IMR-90 (cell line): ENCODE data around the gene PITPNM2. TPM values are rescaled to one million over a fixed set of nuclear protein-coding genes. Genes with fewer than 3 reads are reported as not detected.
A peak's percentile ranks its signal among the peaks of the same experiment; 100 is the strongest.

Experiments
- ATAC-seq: fragments of 200-7000 bp; cut with Tn5 transposase; 2 replicates; pipeline ENCODE4 v1.9.1; 2020; ENCODE audit warnings: low read depth, mild to moderate bottlenecking, moderate library complexity
- BruUV-seq: library from RNA; stranded (reverse); fragments of 400-500 nt; replicated peaks from 2 replicates; lab custom pipeline; 2021; lab: Mats Ljungman, UMichigan
- CTCF ChIA-PET: fragments of 300-600 bp; formaldehyde crosslinking; extraction: SDS; loops from one replicate; lab custom pipeline; 2021; ENCODE audit warnings: antibody characterized with exemption; lab: Yijun Ruan, JAX
- POLR2A ChIA-PET: fragments of 300-600 bp; sonication (Branson Sonifier 250); formaldehyde crosslinking; loops from one replicate; lab custom pipeline; 2022; ENCODE audit warnings: antibody characterized with exemption; ENCODE audit not compliant: unreplicated experiment; lab: Charles Lee
- DNase-seq: peaks from one replicate; pipeline ENCODE4 v3.0.0; 2013
- H2AFZ ChIP-seq: replicated peaks from 2 replicates; pipeline ENCODE3; 2013; ENCODE audit warnings: low read length, mild to moderate bottlenecking; ENCODE audit not compliant: poor library complexity
- H2AK5ac ChIP-seq: 2 replicates; pipeline ENCODE4 v1.6.1; 2013; ENCODE audit warnings: low read depth, low read length, inconsistent platforms
- H2AK9ac ChIP-seq: replicated peaks from 2 replicates; pipeline ENCODE3; 2013; ENCODE audit warnings: mild to moderate bottlenecking, low read depth, low read length, moderate library complexity; ENCODE audit not compliant: poor library complexity
- H2BK120ac ChIP-seq: 2 replicates; pipeline ENCODE4 v1.6.1; 2013; ENCODE audit warnings: low read depth, low read length, inconsistent platforms
- H2BK15ac ChIP-seq: 3 replicates; pipeline ENCODE4 v1.6.1; 2013; ENCODE audit warnings: low read depth, low read length, inconsistent platforms
- H2BK20ac ChIP-seq: 2 replicates; pipeline ENCODE4 v1.6.1; 2013; ENCODE audit warnings: low read depth, mild to moderate bottlenecking, inconsistent platforms, low read length, moderate library complexity
- H2BK5ac ChIP-seq: 2 replicates; pipeline ENCODE4 v1.6.1; 2013; ENCODE audit warnings: mild to moderate bottlenecking, low read depth, low read length, inconsistent platforms; ENCODE audit not compliant: poor library complexity, severe bottlenecking
- H3K14ac ChIP-seq: replicated peaks from 2 replicates; pipeline ENCODE4 v1.6.1; 2013; ENCODE audit warnings: low read depth, low read length, inconsistent platforms
- H3K18ac ChIP-seq: 2 replicates; pipeline ENCODE4 v1.6.1; 2013; ENCODE audit warnings: low read depth, low read length, control low read depth
- H3K23ac ChIP-seq: 2 replicates; pipeline ENCODE4 v1.6.1; 2013; ENCODE audit warnings: low read depth, low read length, inconsistent platforms
- H3K27ac ChIP-seq: 2 replicates; pipeline ENCODE4 v1.5.1; 2013; ENCODE audit warnings: mild to moderate bottlenecking, control low read depth, low read length; ENCODE audit not compliant: insufficient read depth
- H3K27me3 ChIP-seq: 2 replicates; pipeline ENCODE4 v1.6.1; 2013; ENCODE audit warnings: low read length; ENCODE audit not compliant: control insufficient read depth, insufficient read depth
- H3K36me3 ChIP-seq: 2 replicates; pipeline ENCODE4 v1.6.1; 2013; ENCODE audit warnings: low read length, mixed read lengths; ENCODE audit not compliant: control insufficient read depth, insufficient read depth
- H3K4ac ChIP-seq: 2 replicates; pipeline ENCODE4 v1.6.1; 2013; ENCODE audit warnings: low read depth, low read length, inconsistent platforms
- H3K4me1 ChIP-seq: 2 replicates; pipeline ENCODE4 v1.6.1; 2013; ENCODE audit warnings: low read length, mixed read lengths; ENCODE audit not compliant: control insufficient read depth, insufficient read depth
- H3K4me2 ChIP-seq: 2 replicates; pipeline ENCODE4 v1.6.1; 2013; ENCODE audit warnings: low read depth, mild to moderate bottlenecking, control low read depth, low read length, moderate library complexity
- H3K4me3 ChIP-seq: 2 replicates; pipeline ENCODE4 v1.5.1; 2013; ENCODE audit warnings: low read depth, mild to moderate bottlenecking, control low read depth, low read length, moderate library complexity; ENCODE audit not compliant: insufficient read depth
- H3K56ac ChIP-seq: 2 replicates; pipeline ENCODE4 v1.6.1; 2013; ENCODE audit warnings: low read length, inconsistent platforms; ENCODE audit not compliant: insufficient read depth; ENCODE audit errors: extremely low read depth
- H3K79me1 ChIP-seq, 2 experiments: 2 replicates each; pipeline ENCODE4 v1.6.1; 2013; ENCODE audit warnings: low read length in 2 of 2, inconsistent platforms in 1 of 2, low read depth in 1 of 2
- H3K9ac ChIP-seq: 2 replicates; pipeline ENCODE4 v1.6.1; 2013; ENCODE audit warnings: low read depth, low read length, control low read depth
- H3K9me1 ChIP-seq: 2 replicates; pipeline ENCODE4 v1.6.1; 2013; ENCODE audit warnings: low read length, inconsistent platforms; ENCODE audit not compliant: insufficient read depth
- H3K9me3 ChIP-seq: 2 replicates; pipeline ENCODE4 v1.6.1; 2013; ENCODE audit warnings: low read length; ENCODE audit not compliant: control insufficient read depth, insufficient read depth
- H4K20me1 ChIP-seq: 2 replicates; pipeline ENCODE4 v1.6.1; 2013; ENCODE audit warnings: low read length, inconsistent platforms; ENCODE audit not compliant: insufficient read depth
- H4K5ac ChIP-seq: 2 replicates; pipeline ENCODE4 v1.6.1; 2013; ENCODE audit warnings: mild to moderate bottlenecking, low read depth, low read length, control low read depth
- H4K8ac ChIP-seq, 2 experiments: 2 replicates each; pipeline ENCODE4 v1.6.1; 2013; ENCODE audit warnings: low read depth in 2 of 2, low read length in 2 of 2, control low read depth in 1 of 2, inconsistent platforms in 1 of 2
- H4K91ac ChIP-seq: 2 replicates; pipeline ENCODE4 v1.6.1; 2013; ENCODE audit warnings: low read depth, low read length, inconsistent platforms; ENCODE audit not compliant: insufficient read depth
- BHLHE40 ChIP-seq: fragments of 150-350 bp; IDR thresholded peaks from 2 replicates; pipeline ENCODE4 v1.6.1; 2016; ENCODE audit warnings: mild to moderate bottlenecking, low read depth, low read length
- CHD1 ChIP-seq: IDR thresholded peaks from 2 replicates; pipeline ENCODE4 v1.6.1; 2012; ENCODE audit warnings: low read depth, low read length, improper control_type of control experiment
- ELK1 ChIP-seq: fragments of 150-350 bp; IDR thresholded peaks from 2 replicates; pipeline ENCODE4 v1.6.1; 2016; ENCODE audit warnings: low read depth, mild to moderate bottlenecking, low read length, moderate library complexity, borderline replicate concordance
- FOS ChIP-seq: fragments of 150-350 bp; IDR thresholded peaks from 2 replicates; pipeline ENCODE4 v1.6.1; 2016; ENCODE audit warnings: low read depth, low read length
- MAZ ChIP-seq: IDR thresholded peaks from 2 replicates; pipeline ENCODE4 v1.6.1; 2012; ENCODE audit warnings: low read depth, mild to moderate bottlenecking, low read length, improper control_type of control experiment, moderate library complexity, borderline replicate concordance
- MXI1 ChIP-seq: IDR thresholded peaks from 2 replicates; pipeline ENCODE4 v1.6.1; 2012; ENCODE audit warnings: low read depth, mild to moderate bottlenecking, low read length, moderate library complexity, borderline replicate concordance
- NFE2L2 ChIP-seq: fragments of 150-350 bp; IDR thresholded peaks from 2 replicates; pipeline ENCODE4 v1.6.1; 2016; ENCODE audit warnings: low read depth, mild to moderate bottlenecking, low read length
- POLR2A ChIP-seq: IDR thresholded peaks from 2 replicates; pipeline ENCODE4 v1.6.1; 2012; ENCODE audit warnings: mild to moderate bottlenecking, low read depth, low read length
- RAD21 ChIP-seq: IDR thresholded peaks from 2 replicates; pipeline ENCODE4 v1.6.1; 2012; ENCODE audit warnings: low read length, improper control_type of control experiment
- RCOR1 ChIP-seq: IDR thresholded peaks from 2 replicates; pipeline ENCODE4 v1.6.1; 2012; ENCODE audit warnings: mild to moderate bottlenecking, low read length, improper control_type of control experiment; ENCODE audit not compliant: insufficient replicate concordance
- RFX5 ChIP-seq: IDR thresholded peaks from 2 replicates; pipeline ENCODE4 v1.8.0; 2012; ENCODE audit warnings: low read depth, mild to moderate bottlenecking, low read length, moderate library complexity
- SMC3 ChIP-seq: fragments of 150-350 bp; IDR thresholded peaks from 2 replicates; pipeline ENCODE4 v1.6.1; 2016; ENCODE audit warnings: low read depth, mild to moderate bottlenecking, antibody characterized with exemption, low read length, moderate library complexity
- USF2 ChIP-seq: fragments of 150-350 bp; IDR thresholded peaks from 2 replicates; pipeline ENCODE4 v1.6.1; 2017; ENCODE audit warnings: mild to moderate bottlenecking, antibody characterized with exemption, low read length, low read depth
- WGBS, 2 experiments: methylation state at CpG; one replicate each; pipeline versions ENCODE4 v1.1.5 to v1.1.7; 2013; ENCODE audit warnings: missing lambda C conversion rate in 2 of 2; ENCODE audit not compliant: insufficient read length in 1 of 2; ENCODE audit errors: extremely low coverage in 2 of 2; 5-methylcytosine and 5-hydroxymethylcytosine counted together
- dilution Hi-C: fragments of 300-500 bp; cut with HindIII; formaldehyde crosslinking; loops from one replicate; pipeline ENCODE4 v1.14.3; 2018; ENCODE audit warnings: low sequenced_read_pairs; ENCODE audit not compliant: unreplicated experiment
- in situ Hi-C: fragments of 300-500 bp; cut with MboI; formaldehyde crosslinking; loops from 3 replicates; pipeline ENCODE4 v1.14.3; 2019; ENCODE audit warnings: low sequenced_read_pairs, inconsistent platforms, mixed read lengths
- intact Hi-C: fragments of 100-400 bp; cut with micrococcal nuclease; formaldehyde crosslinking; loops from 2 replicates; pipeline ENCODE4 v1.10.0; 2022
- polyA plus RNA-seq, 3 experiments: library from polyadenylated mRNA; depleted of rRNA; stranded (reverse); fragments of >200 nt; gene quantifications; 2 replicates each; pipeline ENCODE4 v1.2.3, GENCODE V29; 2012; ENCODE audit warnings: low replicate concordance in 1 of 3
- total RNA-seq: library from RNA; depleted of rRNA; stranded (reverse); fragments of >200 nt; gene quantifications from 2 replicates; pipeline ENCODE4 v1.2.3, GENCODE V29; 2012
- TF ChIP-seq, protein P1 (sequence below): conservative IDR thresholded peaks from 2 replicates; pipeline ENCODE4 v1.5.1; 2012; ENCODE audit warnings: mild to moderate bottlenecking, low read depth, low read length, improper control_type of control experiment

PITPNM2 gene
- total and polyA plus RNA-seq, 2 of the 4 experiments (the other 2 are of a cell fraction) = 1.6 to 3.0 TPM

DNA sequence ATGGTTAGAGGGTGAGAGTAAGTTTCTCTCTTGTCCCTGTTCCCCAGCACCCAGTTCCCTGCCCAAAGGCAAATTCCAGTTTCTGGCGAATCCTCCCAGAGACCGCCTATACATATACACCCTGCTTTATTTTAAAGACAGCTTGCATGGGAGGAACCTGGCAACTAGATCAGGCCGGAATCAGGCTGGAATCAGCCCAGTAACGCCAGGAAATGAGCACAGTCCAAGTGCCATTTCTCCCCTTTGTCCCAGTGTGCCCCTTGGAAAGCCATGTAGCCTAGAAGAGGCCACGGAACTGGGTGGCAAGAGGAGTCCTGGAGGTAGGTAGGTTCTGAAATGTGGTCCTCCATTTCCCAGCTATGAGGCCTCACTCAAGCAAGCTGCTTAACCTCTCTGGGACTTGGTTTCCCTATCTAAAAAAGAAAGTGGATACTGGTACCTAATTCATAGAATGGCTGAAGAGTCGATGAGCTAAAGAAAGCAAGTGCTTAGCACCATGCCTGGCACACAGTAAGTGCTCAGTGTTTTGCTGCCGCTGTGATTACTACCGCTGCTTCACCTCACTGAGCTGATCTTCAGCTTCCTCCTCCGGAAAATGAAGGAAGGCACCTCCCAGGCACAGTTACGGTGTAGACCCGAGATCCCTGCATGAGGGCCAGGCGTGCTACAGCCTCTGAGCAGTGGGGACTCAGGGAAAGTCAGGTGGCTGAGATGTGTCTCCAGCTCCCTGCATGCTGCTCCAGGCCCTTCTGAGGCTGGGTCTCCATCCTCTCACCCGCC lies 36.4 kb downstream of the PITPNM2 start:
- in situ Hi-C loops (no loop called here), dilution Hi-C loops (no loop called here), intact Hi-C loops (loop anchor here (2.0 kb wide), 1 partner anchor 36 kb away; the partner anchor contains the start of gene PITPNM2)
- Histone ChIP-seq H2AK5ac (peak overlapping the region; percentile 32; the same call in 1 of the 2 replicates), H3K27me3 (no peaks in the 10 kb centered on the region), H2AFZ (peak overlapping the region; percentile 9), H3K14ac (peak overlapping the region; percentile 24), H4K8ac (peak overlapping the region in 1 of 2 experiments; percentile 25; a peak in 1 of 4 replicates), H3K4me1 (peaks cover 30% of the 10 kb centered on the region), H3K4ac (peak overlapping the region; percentile 8), H3K9ac (no peak overlapping the region), H3K9me3 (no peaks in the 10 kb centered on the region), H3K23ac (no peak overlapping the region), H3K4me3 (no peak overlapping the region), H4K5ac (no peak overlapping the region; the same call in 1 of the 2 replicates), H2AK9ac (no peak overlapping the region), H2BK20ac (peak overlapping the region; percentile 28; the same call in 1 of the 2 replicates), H3K79me1 (peaks cover 17 to 56% of the 10 kb centered on the region in 2 experiments), H3K9me1 (peaks cover 41% of the 10 kb centered on the region), H3K4me2 (no peak overlapping the region), H2BK15ac (peak overlapping the region; percentile 6; the same call in 1 of the 3 replicates), H2BK5ac (no peak overlapping the region), H4K20me1 (peaks cover 61% of the 10 kb centered on the region), H3K56ac (no peak overlapping the region), H2BK120ac (0 out of 2 replicates have a peak overlapping the region, but pooled peaks have one; percentile 4), H3K18ac (peak overlapping the region; percentile 24), H3K36me3 (peaks cover 6% of the 10 kb centered on the region; the same call in 1 of the 2 replicates), H3K27ac (no peak overlapping the region; the same call in 1 of the 2 replicates), H4K91ac (0 out of 2 replicates have a peak overlapping the region, but pooled peaks have one; percentile 37)
- 94% methylated on average over 3 of the region's 13 CpGs; no CpG with 5 or more reads in 1 of the 2 experiments for WGBS, 2 experiments
- CTCF ChIA-PET = no interaction called here
- no peak for DNase-seq
- no TSS peak for BruUV-seq
- no peak for ATAC-seq
- POLR2A ChIA-PET = no interaction called here
- TF ChIP-seq NFE2L2 (no peak), SMC3 (no peak), USF2 (no peak), RCOR1 (no peak), CHD1 (no peak), FOS (no peak), RAD21 (no peak), MAZ (no peak), MXI1 (no peak), ELK1 (no peak), RFX5 (no peak), POLR2A (no peak), BHLHE40 (no peak)
- TF ChIP-seq, protein P1, sequence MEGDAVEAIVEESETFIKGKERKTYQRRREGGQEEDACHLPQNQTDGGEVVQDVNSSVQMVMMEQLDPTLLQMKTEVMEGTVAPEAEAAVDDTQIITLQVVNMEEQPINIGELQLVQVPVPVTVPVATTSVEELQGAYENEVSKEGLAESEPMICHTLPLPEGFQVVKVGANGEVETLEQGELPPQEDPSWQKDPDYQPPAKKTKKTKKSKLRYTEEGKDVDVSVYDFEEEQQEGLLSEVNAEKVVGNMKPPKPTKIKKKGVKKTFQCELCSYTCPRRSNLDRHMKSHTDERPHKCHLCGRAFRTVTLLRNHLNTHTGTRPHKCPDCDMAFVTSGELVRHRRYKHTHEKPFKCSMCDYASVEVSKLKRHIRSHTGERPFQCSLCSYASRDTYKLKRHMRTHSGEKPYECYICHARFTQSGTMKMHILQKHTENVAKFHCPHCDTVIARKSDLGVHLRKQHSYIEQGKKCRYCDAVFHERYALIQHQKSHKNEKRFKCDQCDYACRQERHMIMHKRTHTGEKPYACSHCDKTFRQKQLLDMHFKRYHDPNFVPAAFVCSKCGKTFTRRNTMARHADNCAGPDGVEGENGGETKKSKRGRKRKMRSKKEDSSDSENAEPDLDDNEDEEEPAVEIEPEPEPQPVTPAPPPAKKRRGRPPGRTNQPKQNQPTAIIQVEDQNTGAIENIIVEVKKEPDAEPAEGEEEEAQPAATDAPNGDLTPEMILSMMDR = no peak
